Anterior cingulate cortex (tissue), 58 donors: ENCODE results near the gene ITPR1.

ENCODE experiments used
- DNase-seq, 58 donors: peaks; one replicate each; lab custom pipeline; 2025; lab: John Stamatoyannopoulos, UW

The ITPR1 gene

DNA sequence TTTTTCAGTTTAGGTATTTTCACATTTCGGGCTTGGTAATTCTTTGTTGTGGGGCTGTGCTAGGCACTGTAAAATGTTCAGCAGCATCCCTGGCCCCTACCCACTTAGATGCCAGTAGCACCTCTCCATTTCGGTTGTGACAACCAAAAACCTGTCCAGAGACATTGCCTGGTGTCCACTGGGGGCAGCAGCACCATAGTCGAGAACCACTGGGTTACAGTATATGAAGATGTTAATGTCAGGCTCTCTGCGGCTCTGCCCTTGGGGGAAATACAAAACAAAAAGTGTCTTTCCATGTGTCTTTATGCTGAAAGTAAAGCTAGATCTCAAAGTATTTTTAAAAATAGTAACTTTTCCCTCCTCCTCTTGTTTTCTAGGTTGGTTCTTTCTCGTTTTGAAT is 177.2 kb downstream of the ITPR1 start:
- no peak for DNase-seq

DNA sequence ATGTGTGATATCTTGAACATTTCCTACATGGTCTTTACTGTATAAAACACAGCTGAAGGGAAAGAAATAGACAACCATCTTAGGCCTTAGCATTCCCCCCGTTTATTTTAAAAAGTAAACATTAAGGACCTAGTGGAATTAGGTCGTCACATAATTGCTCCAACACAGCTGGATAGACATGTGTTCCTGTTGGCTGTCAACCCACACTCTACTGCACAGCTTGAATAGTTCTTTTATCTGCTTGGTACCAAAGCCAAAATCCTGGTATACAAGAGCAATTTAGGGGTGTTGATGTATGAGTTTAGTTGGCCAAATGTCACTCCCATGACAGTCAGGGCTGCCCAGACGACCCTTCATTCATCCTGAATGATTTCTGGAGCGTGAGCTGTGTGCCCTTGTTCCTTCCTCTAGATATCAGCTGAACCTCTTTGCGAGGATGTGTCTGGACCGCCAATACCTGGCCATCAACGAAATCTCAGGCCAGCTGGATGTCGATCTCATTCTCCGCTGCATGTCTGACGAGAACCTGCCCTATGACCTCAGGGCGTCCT is 179.7 kb downstream of the ITPR1 start:
- DNase-seq, result no peak

GRCh38 chr3:4674216-4674615 is 181.1 kb downstream of the ITPR1 start:
- DNase-seq, result no peak

GRCh38 chr3:4675704-4676103 is 182.6 kb downstream of the ITPR1 start:
- no peak for DNase-seq

- no peak for DNase-seq
Measured at GRCh38 chr3:4678320-4678719, 185.2 kb downstream of the ITPR1 start.

GRCh38 chr3:4680227-4680691 is 187.1 kb downstream of the ITPR1 start:
- no peak for DNase-seq

DNA sequence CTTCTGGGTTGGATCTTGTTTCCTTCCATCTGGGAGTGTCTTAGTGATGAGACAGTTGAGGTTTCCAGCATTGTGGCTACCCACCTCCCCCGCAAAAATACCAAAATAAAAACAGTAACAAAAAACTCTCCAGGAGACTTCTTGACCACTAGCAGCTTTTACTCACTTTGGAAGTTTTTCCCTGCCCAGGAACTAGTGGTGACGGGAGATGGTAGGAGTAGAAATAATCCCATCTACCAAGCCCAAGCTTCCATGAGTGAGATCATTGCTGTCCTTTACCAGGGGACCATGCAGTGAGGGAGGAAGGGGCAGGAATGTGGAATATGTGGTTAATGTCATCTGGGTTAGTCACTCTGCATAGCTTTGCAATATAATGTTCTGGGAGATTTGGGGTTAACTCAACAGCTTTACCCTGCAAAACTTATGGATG is 187.7 kb downstream of the ITPR1 start:
- DNase-seq, result no peak

GRCh38 chr3:4681301-4681700 is 188.2 kb downstream of the ITPR1 start:
- no peak for DNase-seq

GRCh38 chr3:4684117-4684516 is 191.0 kb downstream of the ITPR1 start:
- DNase-seq, result no peak

- no peak for DNase-seq
Measured at GRCh38 chr3:4684976-4685375, 191.8 kb downstream of the ITPR1 start.

DNA sequence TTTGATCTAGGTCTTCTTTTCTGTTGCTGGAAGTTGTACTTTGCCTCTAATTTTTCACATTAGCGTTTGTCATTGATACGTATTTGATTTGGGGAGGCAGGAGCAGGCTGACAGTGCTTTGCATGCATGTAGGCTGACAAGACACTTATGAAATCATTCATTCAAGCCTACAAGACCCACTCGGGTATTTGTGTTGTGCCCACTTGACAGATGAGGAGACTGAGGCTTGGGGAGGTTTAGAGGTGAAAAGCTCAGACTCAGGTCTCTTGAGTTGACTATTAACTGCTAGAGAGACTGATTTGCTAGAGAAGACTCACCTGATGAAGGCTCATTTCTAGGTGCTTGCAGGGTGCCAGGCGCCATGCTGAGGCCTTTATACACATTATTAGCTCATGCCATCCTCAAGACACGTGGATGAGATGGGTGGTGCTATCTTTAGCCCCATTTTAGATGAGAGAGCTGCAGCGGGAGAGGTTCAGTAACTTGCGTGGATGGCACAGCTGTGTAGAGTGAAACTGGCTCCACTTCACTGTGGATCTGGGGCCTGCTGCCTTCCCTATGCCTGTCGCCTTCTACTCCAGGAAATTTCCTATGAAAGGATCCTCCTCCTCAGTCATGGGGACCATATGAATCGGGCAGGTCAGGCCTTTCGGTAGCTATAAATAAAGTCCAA is 192.7 kb downstream of the ITPR1 start:
- DNase-seq, result no peak

GRCh38 chr3:4686619-4687018 is 193.5 kb downstream of the ITPR1 start:
- DNase-seq, result no peak

DNA sequence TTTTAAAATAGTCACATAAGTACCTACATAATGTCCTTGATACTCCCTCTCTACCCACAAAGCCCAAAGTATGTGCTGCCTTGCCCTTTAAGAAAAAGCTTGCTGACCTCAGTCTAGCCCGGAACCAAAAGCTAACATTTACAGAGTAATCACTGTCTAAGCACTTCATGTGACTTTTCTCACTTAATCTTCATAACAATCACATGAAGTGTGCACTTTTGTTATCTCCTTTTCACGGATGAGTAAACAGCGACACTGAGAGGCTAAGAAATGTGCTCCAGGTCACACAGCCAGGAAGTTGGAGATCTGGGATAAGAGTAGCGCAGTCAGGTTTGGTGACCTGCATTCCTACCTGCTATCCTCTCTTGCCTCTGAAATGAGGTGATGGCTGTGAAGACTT is 194.0 kb downstream of the ITPR1 start:
- no peak for DNase-seq

- DNase-seq, result no peak
Measured at GRCh38 chr3:4687596-4687995, 194.4 kb downstream of the ITPR1 start.

DNA sequence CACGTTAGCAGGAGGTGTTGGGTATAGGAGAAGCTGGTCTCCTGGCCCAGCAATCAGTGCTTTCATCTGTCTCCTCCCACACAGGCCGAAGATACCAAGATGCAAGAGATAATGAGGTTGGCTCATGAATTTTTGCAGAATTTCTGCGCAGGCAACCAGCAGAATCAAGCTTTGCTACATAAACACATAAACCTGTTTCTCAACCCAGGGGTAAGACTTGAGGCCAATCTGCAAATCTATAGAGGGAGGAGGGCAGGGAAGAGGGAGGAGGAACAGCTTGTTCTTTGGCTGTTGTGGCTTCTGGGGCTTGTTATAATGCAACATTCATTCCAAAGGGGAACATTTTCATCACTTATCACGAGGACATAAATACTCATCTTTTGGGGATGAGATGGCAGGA is 195.3 kb downstream of the ITPR1 start:
- peak in 7 of 58 donors; percentile 1 to 34 (median 8) for DNase-seq

- DNase-seq, result no peak
Measured at GRCh38 chr3:4689021-4689420, 195.9 kb downstream of the ITPR1 start.

DNA sequence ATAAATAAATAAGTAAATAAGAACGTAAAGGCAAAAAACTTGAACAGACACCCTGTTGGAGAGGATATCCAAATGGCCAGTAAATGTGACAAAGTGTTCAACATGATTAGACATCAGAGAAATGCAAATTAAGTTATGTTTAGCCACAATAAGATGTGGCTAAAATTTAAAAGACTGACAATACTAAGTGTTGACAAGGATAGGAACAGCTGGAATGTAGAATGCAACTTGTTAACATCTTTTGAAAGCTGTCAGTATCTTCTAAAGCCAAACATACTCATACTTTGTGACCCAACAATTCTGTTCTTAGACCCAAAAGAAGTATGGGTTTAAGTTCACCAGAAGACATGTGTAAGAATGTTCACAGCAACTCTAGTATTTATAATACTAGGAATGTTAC is 197.1 kb downstream of the ITPR1 start:
- DNase-seq, result no peak

DNA sequence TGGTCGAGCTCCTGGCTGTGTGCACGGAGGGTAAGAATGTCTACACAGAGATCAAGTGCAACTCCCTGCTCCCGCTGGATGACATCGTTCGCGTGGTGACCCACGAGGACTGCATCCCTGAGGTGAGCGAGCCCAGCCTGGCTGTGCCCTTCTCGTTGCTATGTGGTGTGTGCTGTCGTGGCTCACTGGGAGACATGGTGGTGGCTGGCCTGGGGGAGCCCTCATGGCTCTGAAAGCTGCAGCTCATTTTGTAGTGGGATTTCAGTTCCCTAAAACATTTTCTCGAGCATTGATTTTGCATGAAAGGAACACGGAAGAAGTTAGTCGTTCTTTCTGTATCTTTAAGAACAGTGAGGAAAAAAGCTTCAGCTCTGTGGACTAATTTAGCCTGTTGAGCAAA is 200.5 kb downstream of the ITPR1 start:
- DNase-seq, result no peak

DNA sequence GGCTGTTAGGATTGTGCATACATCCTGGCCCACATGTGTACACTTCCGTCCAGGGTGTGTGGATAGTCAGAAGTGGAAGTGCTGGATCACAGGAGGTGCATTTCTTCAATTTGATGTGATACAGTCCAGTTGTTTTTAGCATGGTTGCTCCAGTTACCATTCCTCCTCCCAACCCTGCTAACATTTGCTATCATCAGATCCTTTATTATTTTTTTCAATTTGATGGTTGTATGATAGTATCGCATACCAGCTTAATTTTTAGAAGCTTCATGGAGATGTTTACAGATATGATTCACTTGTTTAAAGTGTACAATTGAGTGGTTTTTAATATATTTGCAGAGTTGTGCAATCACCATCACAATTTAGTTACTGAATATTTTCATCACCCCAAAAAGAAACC is 202.7 kb downstream of the ITPR1 start:
- DNase-seq, result no peak

- no peak for DNase-seq
Measured at GRCh38 chr3:4696266-4696665, 203.1 kb downstream of the ITPR1 start.

DNA sequence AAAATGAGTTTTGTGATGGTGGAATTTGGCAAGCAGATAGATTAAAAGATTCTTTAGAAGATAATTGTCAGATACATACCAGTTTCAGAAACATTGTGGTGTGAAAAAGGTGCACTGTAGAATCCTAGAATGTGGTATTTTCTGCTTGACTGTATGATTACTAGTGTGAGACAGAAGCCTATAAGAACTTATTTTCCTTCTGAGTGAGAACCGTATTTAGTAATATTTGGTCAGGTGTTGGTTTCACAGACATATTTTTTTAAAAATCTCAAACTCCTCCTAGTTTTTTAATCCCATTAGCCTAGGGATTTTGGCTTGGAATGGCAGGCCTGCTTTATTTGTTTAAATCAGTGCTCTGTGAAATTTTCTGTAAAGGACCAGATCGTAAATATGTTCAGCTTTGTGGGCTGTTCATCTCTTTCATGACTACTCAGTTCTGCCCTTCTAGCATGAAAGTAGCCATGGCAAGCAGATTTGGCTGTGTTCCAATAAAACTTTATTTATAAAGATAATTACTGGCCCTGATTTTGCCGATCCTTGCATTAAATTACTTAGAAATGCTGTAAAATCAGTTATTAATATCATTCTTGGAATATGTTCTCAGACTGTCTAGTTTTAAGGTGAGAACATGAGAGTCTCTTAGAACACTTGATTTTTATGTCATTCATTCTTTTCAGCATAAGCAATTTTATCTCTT is 205.1 kb downstream of the ITPR1 start:
- no peak for DNase-seq

DNA sequence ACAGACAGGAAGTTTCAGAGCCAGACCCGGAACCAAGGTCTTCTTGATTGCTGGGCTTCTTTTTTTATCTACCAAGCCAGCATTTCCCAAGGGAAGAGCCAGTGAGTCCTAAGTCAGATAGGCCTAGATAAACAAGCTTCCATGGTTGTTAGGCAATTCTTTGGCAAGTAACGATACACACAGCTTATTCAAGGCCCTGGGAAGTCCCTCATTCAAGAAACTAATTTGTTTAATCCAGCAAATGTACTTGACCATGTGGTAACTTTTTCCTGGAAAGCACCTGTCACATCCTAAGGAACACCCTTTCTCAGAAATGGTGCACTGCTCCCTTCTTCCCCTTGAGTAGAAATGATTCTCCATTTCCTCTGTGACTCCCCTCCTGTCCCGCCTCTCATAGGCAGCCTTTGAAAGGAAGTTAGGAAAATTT is 209.9 kb downstream of the ITPR1 start:
- DNase-seq, result no peak
